Stimulated activated CD4-positive, alpha-beta T cell treated with anti-CD3 and anti-CD28 coated beads, Interleukin-2, amount 100 ng/mL, for 48 hours (primary cell): ENCODE data around the gene CRYGA.
"Not testable (repeated sequence)": the region's sequence is repeated elsewhere in the genome, so short reads cannot be mapped to it uniquely, and the experiment has no call there.

Experiments used
- DNase-seq, 2 donors: peaks; one replicate each; pipeline ENCODE4 v3.0.0-alpha.2; 2020

CRYGA gene

GRCh38 chr2:208125251-208125650, 38.1 kb downstream of the CRYGA start:
- no peak for DNase-seq

GRCh38 chr2:208124013-208124715, 39.2 kb downstream of the CRYGA start, which contains the start of gene CRYGD:
TSS of gene CRYGD (minus strand) at chr2:208124524. CDS start at chr2:208124473, 51 bp downstream.
- DNase-seq, result not testable (repeated sequence)

GRCh38 chr2:208122248-208122647, 41.1 kb downstream of the CRYGA start:
- no peak for DNase-seq

GRCh38 chr2:208118918-208119317, 44.5 kb downstream of the CRYGA start:
- no peak for DNase-seq

- DNase-seq, result not testable (repeated sequence)
These were observed 46.0 kb downstream of the CRYGA start for GRCh38 chr2:208117390-208117789.

GRCh38 chr2:208112969-208113368, 50.4 kb downstream of the CRYGA start:
- no peak for DNase-seq

- DNase-seq, result not testable (repeated sequence)
These were observed 51.1 kb downstream of the CRYGA start for GRCh38 chr2:208112273-208112745.
